Naive B cell (primary cell): Measurements from ENCODE around the gene FOXP3. TPM values are rescaled to one million over a fixed set of nuclear protein-coding genes. Genes with fewer than 3 reads are reported as not detected.

Source experiments
- ATAC-seq, 2 donors: fragments of 150-1000 bp; cut with Tn5 transposase; 2 replicates each; pipeline ENCODE4 v1.10.0; 2021; ENCODE audit warnings: low read depth in 2 of 2, mild to moderate bottlenecking in 2 of 2, moderate library complexity in 2 of 2
- DNase-seq: peaks from one replicate; pipeline ENCODE4 v3.0.0; 2022
- H3K27ac Mint-ChIP-seq, 6 donors: one replicate each; pipeline ENCODE4 v1.8.0; 2020 to 2022; ENCODE audit warnings: mild to moderate bottlenecking in 6 of 6, mixed read lengths in 6 of 6, moderate library complexity in 5 of 6, inconsistent platforms in 2 of 6
- H3K27me3 Mint-ChIP-seq, 3 donors: one replicate each; pipeline ENCODE4 v1.8.0; 2021 to 2022; ENCODE audit warnings: mixed read lengths in 3 of 3, mild to moderate bottlenecking in 1 of 3
- H3K36me3 Mint-ChIP-seq, 2 donors: one replicate each; pipeline ENCODE4 v1.8.0; 2020 to 2022; ENCODE audit warnings: mixed read lengths in 2 of 2, inconsistent platforms in 1 of 2, mild to moderate bottlenecking in 1 of 2
- H3K4me1 Mint-ChIP-seq, 3 donors: one replicate each; pipeline ENCODE4 v1.8.0; 2020 to 2022; ENCODE audit warnings: mixed read lengths in 3 of 3, inconsistent platforms in 1 of 3, mild to moderate bottlenecking in 1 of 3, moderate library complexity in 1 of 3
- H3K4me3 Mint-ChIP-seq, 8 donors: one replicate each; pipeline ENCODE4 v1.8.0; 2020 to 2022; ENCODE audit warnings: mild to moderate bottlenecking in 8 of 8, mixed read lengths in 8 of 8, moderate library complexity in 8 of 8, inconsistent platforms in 2 of 8
- H3K9me3 Mint-ChIP-seq, 7 donors: one replicate each; pipeline ENCODE4 v1.8.0; 2020 to 2022; ENCODE audit warnings: mixed read lengths in 7 of 7, mild to moderate bottlenecking in 5 of 7, inconsistent platforms in 2 of 7, moderate library complexity in 1 of 7
- polyA plus RNA-seq, 6 donors: library from polyadenylated mRNA; unstranded; fragments of 300-500 nt; fragmentation: Illumina TruSeq; gene quantifications; one replicate each; pipeline ENCODE4 v1.2.3, GENCODE V29; 2021; ENCODE audit warnings: low read depth in 6 of 6

The FOXP3 gene
- polyA plus RNA-seq, 6 donors from 2014 or later, result 0.15 to 0.32 (median 0.22) TPM; not detected in 2

- Mint-ChIP-seq H3K27me3 (no peaks in the 10 kb centered on the region), H3K9me3 (no peaks in the 10 kb centered on the region), H3K36me3 (no peaks in the 10 kb centered on the region), H3K27ac (peak overlapping the region; percentile 54 to 89 (median 82)), H3K4me1 (peaks cover 11 to 34% (median 27%) of the 10 kb centered on the region in 3 donors), H3K4me3 (peak overlapping the region; percentile 69 to 95 (median 86))
- DNase-seq, result peak; percentile 18
- peak; percentile 40 to 57 for ATAC-seq
These were observed 27.4 kb downstream of the FOXP3 start for GRCh38 chrX:49237060-49237459.

DNA sequence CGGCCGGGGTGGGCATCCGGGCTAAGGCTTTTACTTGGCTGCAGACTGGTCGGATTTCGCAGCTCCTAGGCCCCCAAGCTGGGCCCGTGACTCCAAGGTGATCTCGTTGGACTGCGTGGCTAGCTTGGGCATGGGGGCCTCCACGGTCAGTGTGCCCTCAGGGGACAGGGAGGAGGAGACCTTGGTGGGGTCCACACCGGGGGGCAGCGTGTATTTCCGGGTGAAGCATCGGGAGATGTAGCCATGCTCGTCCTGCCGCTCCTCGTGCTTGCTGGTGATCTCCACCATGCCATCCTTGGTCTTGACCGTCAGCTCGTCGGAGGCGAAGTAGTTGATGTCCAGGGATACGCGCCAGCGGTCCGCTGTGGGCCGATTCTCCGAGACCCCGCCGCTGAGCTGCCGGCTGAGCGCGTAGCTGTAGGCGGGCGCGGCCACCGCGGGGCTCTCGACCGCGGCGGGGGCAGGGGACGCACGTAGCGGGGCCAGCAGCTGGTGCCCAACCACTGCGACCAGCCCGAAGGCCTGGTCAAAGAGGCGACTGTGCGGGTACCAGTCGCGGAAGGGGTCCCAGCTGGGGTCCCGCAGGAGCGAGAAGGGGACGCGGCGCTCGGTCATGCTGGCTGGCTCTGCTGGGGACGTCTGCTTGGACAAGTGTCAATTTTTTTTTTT is 30.5 kb downstream of the FOXP3 start:
- no peak for DNase-seq
- H3K27me3 Mint-ChIP-seq, result no peaks in the 10 kb centered on the region
- H3K9me3 Mint-ChIP-seq, result peaks cover 0 to 4% (median 0%) of the 10 kb centered on the region in 7 donors
- ATAC-seq, result no peak
- H3K36me3 Mint-ChIP-seq, result no peaks in the 10 kb centered on the region
- no peak overlapping the region for H3K27ac Mint-ChIP-seq
- peaks cover 18 to 49% (median 42%) of the 10 kb centered on the region in 3 donors for H3K4me1 Mint-ChIP-seq
- H3K4me3 Mint-ChIP-seq, result peak overlapping the region in 1 of 8 donors; percentile 42

- H3K27me3 Mint-ChIP-seq, result no peaks in the 10 kb centered on the region
These were observed 31.3 kb downstream of the FOXP3 start, which contains the start of gene CACNA1F for GRCh38 chrX:49233176-49233575. Gene CACNA1F, minus strand, starts transcription at chrX:49233340. Its CDS starts 31 bp downstream, at chrX:49233309.

DNA sequence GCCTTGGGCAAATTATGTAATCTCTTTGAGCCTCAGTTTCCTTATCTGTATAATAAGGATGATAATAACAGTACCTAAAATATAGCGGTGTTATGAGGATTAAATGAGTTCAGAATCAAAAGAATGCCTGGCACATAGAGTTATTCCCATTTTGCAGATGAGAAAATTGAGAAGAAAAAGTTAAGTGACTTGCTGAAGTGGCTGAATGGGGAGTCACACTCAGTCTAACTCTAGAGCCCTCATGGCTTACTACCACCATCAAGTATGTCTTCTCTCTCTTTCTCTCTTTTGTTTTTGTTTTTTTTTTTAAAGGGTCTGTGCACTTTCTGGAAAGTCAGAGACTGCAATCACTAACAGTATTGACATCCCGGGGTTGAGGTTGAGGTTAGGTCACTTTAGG is 32.0 kb downstream of the FOXP3 start:
- H3K9me3 Mint-ChIP-seq, result peaks cover 0 to 7% (median 0%) of the 10 kb centered on the region in 7 donors
- ATAC-seq, result no peak
- no peak overlapping the region for H3K27ac Mint-ChIP-seq
- H3K27me3 Mint-ChIP-seq, result no peaks in the 10 kb centered on the region
- H3K4me3 Mint-ChIP-seq, result peak overlapping the region in 2 of 8 donors; percentile 41 to 54
- H3K36me3 Mint-ChIP-seq, result no peaks in the 10 kb centered on the region
- peaks cover 18 to 49% (median 39%) of the 10 kb centered on the region in 3 donors for H3K4me1 Mint-ChIP-seq
- no peak for DNase-seq

More at GRCh38 chrX:49233176-49233575, 31.3 kb downstream of the FOXP3 start, which contains the start of gene CACNA1F:
- no peak for ATAC-seq
- peaks cover 0 to 4% (median 0%) of the 10 kb centered on the region in 7 donors for H3K9me3 Mint-ChIP-seq
- H3K4me1 Mint-ChIP-seq, result peaks cover 18 to 49% (median 42%) of the 10 kb centered on the region in 3 donors
- H3K4me3 Mint-ChIP-seq, result peak within 1 kb of the TSS in 3 of 8 donors; percentile 25 to 89 (median 41)
- H3K36me3 Mint-ChIP-seq, result no peaks in the 10 kb centered on the region
- H3K27ac Mint-ChIP-seq, result peak within 1 kb of the TSS in 3 of 6 donors; percentile 72 to 81 (median 76)
- DNase-seq, result no peak

DNA sequence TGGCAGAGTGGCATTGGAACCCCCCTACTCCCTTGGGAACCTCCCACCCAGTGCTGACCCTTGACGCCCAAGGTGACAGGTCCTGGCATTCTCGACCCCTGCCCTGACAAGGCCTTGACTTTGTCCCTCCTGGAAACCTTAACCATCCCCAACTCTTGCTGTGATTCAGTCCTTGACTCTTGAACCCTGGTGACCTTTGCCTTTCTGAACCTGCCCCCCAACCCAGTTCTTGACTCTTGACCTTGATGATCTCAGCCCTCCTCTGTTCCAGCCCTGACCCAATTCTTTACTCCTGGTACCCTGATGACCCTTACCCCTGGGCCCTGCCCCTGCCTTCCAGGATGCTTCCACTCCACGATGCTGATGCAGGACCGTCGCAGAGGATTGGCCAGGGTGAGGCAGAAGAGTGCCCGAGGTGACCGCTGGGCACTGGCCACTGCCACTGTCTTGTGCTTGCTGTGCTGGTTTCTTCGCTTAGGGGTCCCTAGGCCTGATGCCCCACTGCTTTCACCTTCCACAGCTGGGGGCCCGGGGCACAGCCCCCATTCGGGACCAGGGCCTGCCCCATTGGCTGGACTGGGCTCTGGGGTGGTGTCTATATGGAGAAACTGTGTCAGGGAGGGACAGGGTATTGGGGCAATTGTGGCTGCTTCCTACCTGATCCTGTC is 33.0 kb downstream of the FOXP3 start:
- peak overlapping the region; percentile 79 to 94 (median 90) for H3K4me3 Mint-ChIP-seq
- H3K36me3 Mint-ChIP-seq, result no peaks in the 10 kb centered on the region
- peaks cover 12 to 38% (median 28%) of the 10 kb centered on the region in 3 donors for H3K4me1 Mint-ChIP-seq
- H3K27ac Mint-ChIP-seq, result peak overlapping the region in 5 of 6 donors; percentile 82 to 97 (median 94)
- no peak for ATAC-seq
- H3K27me3 Mint-ChIP-seq, result no peaks in the 10 kb centered on the region
- DNase-seq, result no peak
- peaks cover 0 to 7% (median 0%) of the 10 kb centered on the region in 7 donors for H3K9me3 Mint-ChIP-seq

DNA sequence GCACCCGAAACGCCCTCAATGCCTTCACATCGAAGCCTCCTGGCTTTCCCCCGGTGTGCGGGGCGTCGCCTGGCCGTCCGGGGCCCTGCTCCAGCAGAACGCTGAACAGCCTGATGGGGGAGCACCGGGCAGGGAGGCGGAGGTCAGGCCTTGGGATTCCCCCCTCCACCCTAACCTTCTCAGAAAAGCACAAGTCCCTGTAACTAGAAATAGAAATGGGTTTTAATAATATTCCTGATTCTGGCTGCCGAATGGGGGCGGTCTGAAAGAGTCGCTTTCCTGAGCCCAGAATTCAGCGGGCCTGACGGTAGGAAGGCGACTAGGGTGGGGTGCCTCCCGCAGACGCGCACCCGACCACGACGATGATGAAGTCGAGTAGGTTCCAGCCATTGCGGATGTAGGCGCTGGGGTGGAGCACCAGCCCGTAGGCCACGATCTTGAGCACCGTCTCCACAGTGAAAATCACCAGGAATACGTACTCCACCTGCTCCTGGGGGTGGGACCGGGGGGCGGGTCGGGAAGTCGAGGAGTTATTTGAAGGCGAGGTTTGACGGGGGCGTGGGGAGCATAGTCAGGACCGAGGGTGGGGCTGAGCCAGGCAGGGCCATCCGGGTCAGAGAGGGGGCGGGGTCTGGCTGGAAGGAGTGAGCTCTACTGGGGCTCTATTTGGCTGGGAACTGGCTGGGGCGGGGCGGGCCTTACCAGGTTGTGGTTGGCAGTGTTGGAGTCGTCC is 33.8 kb downstream of the FOXP3 start:
- ATAC-seq (peak; percentile 72 to 73), DNase-seq (peak; percentile 52)
- H3K27ac Mint-ChIP-seq, result peak overlapping the region; percentile 93 to 98 (median 96)
- no peaks in the 10 kb centered on the region for H3K27me3 Mint-ChIP-seq
- H3K36me3 Mint-ChIP-seq, result no peaks in the 10 kb centered on the region
- peaks cover 0 to 7% (median 0%) of the 10 kb centered on the region in 7 donors for H3K9me3 Mint-ChIP-seq
- peak overlapping the region; percentile 79 to 94 (median 90) for H3K4me3 Mint-ChIP-seq
- peaks cover 12 to 30% (median 20%) of the 10 kb centered on the region in 3 donors for H3K4me1 Mint-ChIP-seq

DNA sequence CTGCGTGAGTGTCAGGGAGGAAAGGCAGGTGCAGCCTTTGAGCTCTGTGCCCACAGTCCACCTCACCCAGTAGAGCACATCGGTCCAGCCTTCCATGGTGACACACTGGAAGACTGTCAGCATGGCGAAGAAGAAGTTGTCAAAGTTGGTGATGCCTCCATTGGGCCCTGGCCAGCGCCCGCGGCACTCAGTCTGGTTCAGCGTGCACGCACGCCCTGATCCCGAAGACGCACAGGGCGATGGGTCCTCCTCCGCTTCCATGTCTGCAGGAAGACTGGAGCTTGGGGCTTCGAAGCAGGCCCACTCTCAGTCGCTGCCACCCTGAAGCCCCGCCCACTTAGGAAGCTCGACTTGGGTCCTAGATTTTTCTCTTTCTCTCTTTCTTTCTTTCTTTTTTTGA is 36.3 kb downstream of the FOXP3 start:
- peaks cover 0 to 8% (median 6%) of the 10 kb centered on the region in 7 donors for H3K9me3 Mint-ChIP-seq
- H3K27me3 Mint-ChIP-seq, result peaks cover 0 to 14% (median 10%) of the 10 kb centered on the region in 3 donors
- DNase-seq, result no peak
- H3K4me1 Mint-ChIP-seq, result peaks cover 6 to 24% (median 19%) of the 10 kb centered on the region in 3 donors
- H3K36me3 Mint-ChIP-seq, result no peaks in the 10 kb centered on the region
- peak overlapping the region in 1 of 8 donors; percentile 80 for H3K4me3 Mint-ChIP-seq
- no peak overlapping the region for H3K27ac Mint-ChIP-seq
- no peak for ATAC-seq

DNA sequence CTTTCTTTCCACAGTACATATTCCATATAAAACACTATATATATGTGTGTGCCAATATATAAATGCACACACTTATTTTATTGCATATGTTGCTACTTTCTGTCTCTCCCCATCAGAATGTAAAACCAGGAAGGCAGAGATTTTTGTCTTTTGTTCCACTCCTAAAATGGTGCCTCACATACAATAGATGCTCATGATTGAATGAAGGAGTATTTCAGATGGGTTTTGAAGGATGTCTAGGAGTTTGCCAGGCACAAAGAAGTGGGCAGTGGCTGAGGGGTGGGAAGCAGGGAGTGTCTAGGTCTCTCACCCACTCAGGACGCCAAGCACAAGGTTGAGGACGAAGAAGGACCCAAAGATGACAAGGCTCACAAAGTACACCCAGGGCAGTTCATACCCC is 36.8 kb downstream of the FOXP3 start:
- ATAC-seq (no peak), DNase-seq (no peak)
- peak overlapping the region in 1 of 6 donors; percentile 59 for H3K27ac Mint-ChIP-seq
- H3K4me3 Mint-ChIP-seq, result peak overlapping the region in 1 of 8 donors; percentile 80
- H3K4me1 Mint-ChIP-seq, result peaks cover 6 to 22% (median 19%) of the 10 kb centered on the region in 3 donors
- H3K36me3 Mint-ChIP-seq, result no peaks in the 10 kb centered on the region
- peaks cover 0 to 11% (median 6%) of the 10 kb centered on the region in 7 donors for H3K9me3 Mint-ChIP-seq
- peaks cover 0 to 16% (median 14%) of the 10 kb centered on the region in 3 donors for H3K27me3 Mint-ChIP-seq

GRCh38 chrX:49226946-49227345 is 37.6 kb downstream of the FOXP3 start:
- Mint-ChIP-seq H3K27me3 (peaks cover 0 to 19% (median 18%) of the 10 kb centered on the region in 3 donors), H3K36me3 (no peaks in the 10 kb centered on the region), H3K27ac (no peak overlapping the region), H3K9me3 (peaks cover 0 to 12% (median 6%) of the 10 kb centered on the region in 7 donors), H3K4me3 (no peak overlapping the region), H3K4me1 (peaks cover 6 to 19% (median 18%) of the 10 kb centered on the region in 3 donors)
- ATAC-seq, result no peak
- no peak for DNase-seq

GRCh38 chrX:49225858-49226257 is 38.7 kb downstream of the FOXP3 start:
- peaks cover 6 to 17% (median 11%) of the 10 kb centered on the region in 3 donors for H3K4me1 Mint-ChIP-seq
- ATAC-seq (no peak), DNase-seq (no peak)
- peaks cover 0 to 19% (median 18%) of the 10 kb centered on the region in 3 donors for H3K27me3 Mint-ChIP-seq
- no peak overlapping the region for H3K27ac Mint-ChIP-seq
- no peaks in the 10 kb centered on the region for H3K36me3 Mint-ChIP-seq
- no peak overlapping the region for H3K4me3 Mint-ChIP-seq
- peaks cover 0 to 12% (median 6%) of the 10 kb centered on the region in 7 donors for H3K9me3 Mint-ChIP-seq

DNA sequence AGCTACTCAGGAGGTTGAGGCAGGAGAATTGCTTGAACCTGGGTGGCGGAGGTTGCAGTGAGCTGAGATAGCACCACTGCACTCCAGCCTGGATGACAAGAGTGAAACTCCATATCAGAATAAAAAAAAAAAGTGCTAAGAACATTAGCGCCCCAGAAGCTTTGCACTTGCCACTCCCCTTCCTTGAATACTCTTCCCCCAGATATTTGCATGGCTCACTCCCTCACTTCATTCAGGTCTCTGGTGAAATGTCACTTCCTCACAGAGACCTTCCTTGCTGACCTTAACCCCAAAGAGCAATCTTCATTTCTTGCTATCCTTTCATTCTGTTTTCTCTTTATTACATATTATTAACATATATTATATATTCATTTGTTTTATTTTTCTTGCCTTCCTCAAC is 42.6 kb downstream of the FOXP3 start:
- Mint-ChIP-seq H3K27ac (no peak overlapping the region), H3K9me3 (peaks cover 0 to 12% (median 1%) of the 10 kb centered on the region in 7 donors), H3K4me1 (peaks cover 0 to 6% (median 2%) of the 10 kb centered on the region in 3 donors), H3K4me3 (no peak overlapping the region), H3K36me3 (no peaks in the 10 kb centered on the region), H3K27me3 (peaks cover 0 to 19% (median 18%) of the 10 kb centered on the region in 3 donors)
- DNase-seq, result no peak
- no peak for ATAC-seq

DNA sequence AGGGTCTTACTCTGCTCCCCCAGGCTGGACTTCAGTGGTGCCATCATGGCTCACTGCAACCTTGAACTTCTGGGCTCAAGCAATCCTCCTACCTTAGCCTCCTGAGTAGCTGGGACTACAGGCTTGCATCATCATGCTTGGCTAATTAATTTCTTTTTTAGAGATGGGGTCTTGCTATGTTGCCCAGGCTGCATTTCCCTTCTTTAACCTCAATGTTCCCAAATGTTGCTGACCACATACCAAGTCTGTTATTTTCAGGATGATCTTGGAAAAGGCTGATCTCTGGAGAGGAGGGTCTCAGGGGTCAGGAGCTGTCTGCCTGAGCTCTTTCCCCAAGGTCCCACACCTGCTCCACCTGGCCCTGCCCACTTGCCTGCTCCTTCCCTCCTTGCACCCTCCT is 44.4 kb downstream of the FOXP3 start:
- Mint-ChIP-seq H3K27ac (no peak overlapping the region), H3K9me3 (peaks cover 0 to 12% (median 1%) of the 10 kb centered on the region in 7 donors), H3K4me1 (peaks cover 0 to 6% (median 2%) of the 10 kb centered on the region in 3 donors), H3K36me3 (no peaks in the 10 kb centered on the region), H3K27me3 (peaks cover 0 to 29% (median 19%) of the 10 kb centered on the region in 3 donors), H3K4me3 (no peak overlapping the region)
- DNase-seq (no peak), ATAC-seq (no peak)
